COLO668 (cell line): ENCODE results near the gene DDX21.
A peak's percentile ranks its signal among the peaks of the same experiment; 100 is the strongest.
"Not testable (repeated sequence)": the region's sequence is repeated elsewhere in the genome, so short reads cannot be mapped to it uniquely, and the experiment has no call there.

ENCODE experiments used
- DNase-seq: peaks from one replicate; lab custom pipeline; 2025; ENCODE audit not compliant: unreplicated experiment; lab: John Stamatoyannopoulos, UW

Gene DDX21

DNA sequence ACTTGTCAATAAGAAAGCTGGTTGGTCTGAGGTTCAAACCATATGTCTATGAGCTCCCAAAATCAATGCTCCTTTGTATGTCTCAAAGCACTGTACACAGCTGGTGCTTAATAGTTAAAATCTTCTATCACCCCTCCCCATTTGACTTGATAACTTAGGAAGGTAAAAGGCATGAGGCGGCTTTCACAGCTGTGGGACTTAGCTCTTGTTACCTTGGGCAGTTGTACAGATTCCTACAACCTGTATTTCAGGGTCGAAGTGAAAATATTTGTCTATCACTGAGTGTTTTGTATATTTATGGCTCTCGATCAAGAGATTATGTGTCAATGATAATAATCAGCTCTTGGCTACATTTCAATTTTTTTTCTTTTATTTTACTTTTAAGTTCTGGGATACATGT, 31.6 kb downstream of the DDX21 start:
- DNase-seq: no peak

GRCh38 chr10:68988530-68989316, 32.8 kb downstream of the DDX21 start, which contains the start of gene KIFBP:
Gene KIFBP (plus strand): TSS chr10:68988803. CDS start chr10:68988833, 30 bp downstream.
- DNase-seq: peak; percentile 88

- no peak for DNase-seq
Measured at GRCh38 chr10:68989317-68989990, 33.5 kb downstream of the DDX21 start.

DNA sequence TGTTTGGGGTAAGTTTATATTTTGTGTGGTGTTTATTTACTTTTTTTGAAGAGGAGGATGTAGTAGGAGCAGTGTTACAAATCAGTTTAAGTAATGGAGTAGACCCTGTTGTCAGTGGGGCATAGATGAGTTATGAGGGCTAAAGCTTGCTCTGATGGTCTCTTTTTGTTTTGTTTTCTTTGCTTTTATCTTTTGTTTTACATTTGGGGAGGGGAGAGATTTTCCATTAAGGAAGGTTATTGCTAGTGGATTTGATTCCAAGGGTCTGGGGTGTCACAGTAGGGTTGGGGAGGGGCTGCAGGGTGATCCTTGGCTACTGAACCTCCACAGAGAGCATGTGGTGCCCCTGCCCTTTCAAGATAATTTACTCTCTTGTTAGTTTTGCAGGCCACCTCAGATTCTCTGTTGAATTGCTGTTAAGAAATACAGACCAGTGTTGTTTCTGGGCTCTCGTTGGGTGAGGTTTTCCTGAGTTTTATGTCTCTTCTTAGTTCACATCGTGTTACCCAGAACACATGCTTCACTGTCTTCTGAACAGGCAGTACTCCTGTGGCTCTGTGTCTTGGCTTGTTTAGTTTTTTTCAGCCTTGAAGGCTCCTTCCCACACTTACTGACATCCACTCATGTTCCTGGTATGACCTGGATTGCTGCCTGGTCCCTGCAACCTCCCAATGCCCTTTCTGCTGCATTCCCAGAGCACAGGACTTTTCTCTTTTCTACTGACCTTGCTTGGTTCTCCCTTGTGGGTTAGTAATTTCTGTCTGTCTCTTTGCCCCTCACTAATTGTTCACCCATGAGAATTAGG, 36.9 kb downstream of the DDX21 start:
- DNase-seq: no peak

DNA sequence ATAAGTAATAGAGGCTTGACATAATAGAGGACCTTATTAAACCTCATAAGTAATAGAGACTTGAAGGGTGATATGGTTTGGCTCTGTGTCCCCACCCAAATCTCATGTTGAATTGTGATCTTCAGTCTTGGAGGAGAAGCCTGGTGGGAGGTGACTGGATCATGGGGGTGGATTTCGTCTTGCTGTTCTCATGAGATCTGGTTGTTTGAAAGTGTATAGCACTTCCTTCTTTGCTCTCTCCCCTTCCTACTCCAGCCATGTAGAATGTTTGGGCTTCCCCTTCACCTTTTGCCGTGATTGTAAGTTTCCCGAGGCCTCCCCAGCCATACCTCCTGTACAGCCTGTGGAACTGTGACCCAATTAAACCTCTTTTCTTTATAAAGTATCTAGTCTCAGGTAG, 41.2 kb downstream of the DDX21 start:
- no peak for DNase-seq

DNA sequence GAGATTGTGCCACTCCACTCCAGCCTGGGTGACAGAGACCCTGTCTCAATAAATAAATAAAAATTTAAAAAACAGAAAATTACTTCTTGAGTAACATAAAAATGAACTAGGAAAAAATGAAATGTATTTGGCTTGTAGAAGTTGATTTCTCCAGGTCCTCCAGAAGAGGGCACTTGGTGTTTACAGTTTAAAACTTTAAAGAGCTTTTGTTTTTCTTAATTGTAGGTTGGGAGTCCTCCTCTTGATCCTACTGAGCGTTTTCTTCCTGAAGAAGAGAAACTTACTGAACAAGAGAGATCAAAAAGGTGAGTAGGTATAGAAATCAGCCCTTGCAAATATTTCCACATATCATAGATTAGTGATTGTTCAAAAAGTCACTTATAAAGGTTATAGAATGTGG, 48.9 kb downstream of the DDX21 start:
- no peak for DNase-seq

- DNase-seq: no peak
Measured at GRCh38 chr10:69005704-69006485, 49.9 kb downstream of the DDX21 start.

DNA sequence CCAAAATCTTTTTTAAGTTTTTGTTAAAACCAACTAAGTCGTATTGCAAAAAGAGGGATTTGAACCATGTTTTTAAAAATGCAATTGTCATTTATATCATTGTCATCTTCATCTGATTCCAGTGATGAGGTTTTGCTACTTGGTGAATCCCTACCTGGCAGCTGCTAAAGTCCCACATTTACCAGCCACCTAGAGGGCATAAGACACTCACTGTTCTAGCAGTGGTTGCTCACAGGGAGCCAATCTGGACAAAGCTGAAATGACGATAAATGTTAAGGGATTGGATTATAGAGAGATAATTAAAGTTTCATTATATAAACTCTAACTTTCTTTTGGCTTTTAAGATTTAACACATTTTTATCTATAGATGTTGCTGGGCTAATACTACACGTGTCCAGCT, 51.3 kb downstream of the DDX21 start:
- no peak for DNase-seq

- no peak for DNase-seq
Measured at GRCh38 chr10:69009360-69009759, 53.4 kb downstream of the DDX21 start.

DNA sequence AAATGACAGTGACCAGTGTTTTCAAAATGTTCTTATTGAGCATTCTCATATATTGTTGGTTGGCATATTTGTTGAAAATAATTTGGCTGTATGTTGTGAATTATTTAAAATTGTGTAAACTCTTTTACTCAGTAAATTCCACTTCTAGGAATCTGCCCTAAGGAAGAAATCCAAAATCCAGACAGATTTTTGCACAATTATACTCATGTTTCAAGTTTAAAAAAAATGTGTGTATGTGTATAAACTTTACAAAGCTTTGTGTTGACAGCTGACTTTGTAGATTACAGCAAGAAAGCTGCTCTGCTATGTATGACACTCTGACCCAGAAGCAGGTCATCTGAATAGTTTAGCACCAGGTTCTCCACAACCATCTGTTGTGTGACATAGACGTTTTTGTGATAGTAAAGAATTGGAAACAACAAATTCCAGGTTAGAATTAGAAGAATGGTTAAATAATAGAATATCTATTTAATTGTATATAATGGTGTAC, 54.2 kb downstream of the DDX21 start:
- DNase-seq: no peak

DNA sequence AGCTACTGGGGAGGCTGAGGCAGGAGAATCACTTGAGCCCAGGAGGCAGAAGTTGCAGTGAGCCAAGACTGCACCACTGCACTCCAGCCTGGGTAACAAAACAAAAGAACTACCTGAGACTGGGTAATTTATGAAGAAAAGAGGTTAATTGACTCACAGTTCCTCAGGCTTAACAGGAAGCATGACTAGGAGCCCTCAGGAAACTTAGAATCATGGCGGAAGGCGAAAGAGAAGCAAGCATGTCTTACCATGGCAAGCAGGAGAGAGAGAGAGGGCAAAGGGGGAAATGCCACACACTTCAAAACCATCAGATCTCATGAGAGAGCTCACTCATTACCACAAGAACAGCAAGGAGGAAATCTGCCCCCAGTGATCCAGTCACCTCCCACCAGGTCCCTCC, 56.8 kb downstream of the DDX21 start:
- DNase-seq: not testable (repeated sequence)

DNA sequence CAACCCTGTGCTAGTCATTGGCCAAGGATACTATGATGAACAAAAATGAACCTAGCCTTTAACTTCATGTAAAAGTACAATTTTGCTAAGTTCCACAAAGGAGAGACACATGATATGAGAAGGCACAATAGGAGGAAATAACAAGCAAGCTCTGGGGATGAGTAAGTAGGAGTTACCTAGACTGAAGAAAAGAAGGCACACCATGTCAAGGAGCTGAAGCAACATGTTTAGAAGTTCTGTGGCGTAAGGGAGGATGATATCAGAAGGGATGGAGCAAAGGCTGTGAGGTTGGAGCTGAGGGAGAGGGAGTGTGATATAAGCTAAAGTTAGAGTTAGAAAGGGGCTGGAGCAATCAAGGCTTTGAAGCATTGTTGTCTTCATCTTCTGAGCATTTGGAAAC, 58.2 kb downstream of the DDX21 start:
- DNase-seq: no peak

DNA sequence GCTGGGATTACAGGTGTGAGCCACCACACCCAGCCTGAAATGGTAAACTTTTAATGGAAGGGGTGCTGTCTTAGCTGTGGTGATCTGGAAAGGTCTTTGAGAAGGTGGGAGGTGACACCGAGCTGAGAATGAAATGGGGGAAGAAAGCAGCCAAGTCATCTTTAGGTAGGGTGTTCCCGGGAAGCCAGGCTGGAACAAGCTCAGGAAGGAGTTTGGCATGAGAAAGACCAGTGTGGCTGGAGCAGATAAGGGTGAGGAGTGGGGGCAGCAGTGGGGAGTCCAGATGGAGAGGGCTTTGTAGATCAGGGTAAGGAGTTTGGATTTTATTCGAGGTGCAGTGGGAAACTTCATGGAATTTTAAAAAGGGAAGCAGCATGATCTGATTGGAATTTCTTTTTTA, 62.6 kb downstream of the DDX21 start:
- DNase-seq: no peak

DNA sequence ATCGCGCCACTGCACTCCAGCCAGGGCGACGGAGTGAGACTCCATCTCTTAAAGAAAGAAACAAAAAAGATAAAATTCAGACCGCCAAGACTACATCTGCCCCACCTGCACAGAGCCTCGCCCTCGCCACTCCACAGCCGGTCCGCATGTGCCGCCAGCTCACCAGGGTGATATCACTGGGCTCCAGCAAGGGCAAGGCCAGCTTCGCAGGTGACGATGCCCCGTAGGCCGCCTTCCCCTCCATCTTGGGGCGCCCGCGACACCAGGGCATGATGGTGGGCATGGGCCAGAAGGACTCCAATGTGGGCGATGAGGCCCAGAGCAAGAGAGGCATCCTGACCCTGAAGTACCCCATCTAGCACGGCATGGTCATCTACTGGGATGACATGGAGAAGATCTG, 66.6 kb downstream of the DDX21 start:
- no peak for DNase-seq

DNA sequence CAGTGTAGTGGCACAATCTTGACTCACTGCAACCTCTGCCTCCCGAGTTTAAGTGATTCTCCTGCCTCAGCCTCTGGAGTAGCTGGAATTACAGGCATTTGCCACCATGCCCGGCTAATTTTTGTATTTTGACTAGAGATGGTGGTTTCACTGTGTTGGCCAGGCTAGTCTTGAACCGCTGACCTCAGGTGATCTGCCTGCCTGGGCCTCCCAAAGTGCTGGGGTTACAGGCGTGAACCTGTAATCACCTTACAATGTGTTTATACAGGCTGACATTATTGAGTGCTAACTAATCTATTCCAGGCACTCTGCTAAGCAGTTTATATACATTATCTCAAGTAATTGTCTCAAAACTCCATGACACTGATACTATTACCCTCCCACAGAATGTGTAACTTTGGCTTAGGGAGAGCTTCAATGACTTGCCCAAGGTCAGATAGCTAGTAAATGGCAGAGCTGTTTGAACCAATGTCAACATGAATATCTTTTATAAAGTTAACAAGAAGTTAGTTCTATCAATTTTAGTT, 69.5 kb downstream of the DDX21 start:
- no peak for DNase-seq

DNA sequence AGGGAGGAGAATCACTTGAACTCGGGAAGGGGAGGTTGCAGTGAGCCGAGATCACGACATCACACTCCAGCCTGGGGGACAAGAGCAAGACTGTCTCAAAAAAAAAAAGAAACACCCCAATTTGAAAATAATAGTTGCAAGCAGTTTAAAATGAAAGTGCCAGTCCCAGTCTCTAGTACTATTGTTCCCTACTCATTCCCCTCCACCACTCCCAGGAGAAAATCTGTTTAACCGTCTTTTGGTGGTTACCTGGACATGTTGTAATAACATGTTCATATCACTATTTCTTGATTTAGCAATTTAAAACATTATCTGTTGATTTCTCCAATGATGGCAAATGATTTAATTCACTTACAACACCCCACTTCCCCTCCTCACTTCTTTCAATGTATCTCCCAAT, 77.3 kb downstream of the DDX21 start:
- no peak for DNase-seq
